Measurements from ENCODE around the gene PROK1.

PROK1 gene

DNA sequence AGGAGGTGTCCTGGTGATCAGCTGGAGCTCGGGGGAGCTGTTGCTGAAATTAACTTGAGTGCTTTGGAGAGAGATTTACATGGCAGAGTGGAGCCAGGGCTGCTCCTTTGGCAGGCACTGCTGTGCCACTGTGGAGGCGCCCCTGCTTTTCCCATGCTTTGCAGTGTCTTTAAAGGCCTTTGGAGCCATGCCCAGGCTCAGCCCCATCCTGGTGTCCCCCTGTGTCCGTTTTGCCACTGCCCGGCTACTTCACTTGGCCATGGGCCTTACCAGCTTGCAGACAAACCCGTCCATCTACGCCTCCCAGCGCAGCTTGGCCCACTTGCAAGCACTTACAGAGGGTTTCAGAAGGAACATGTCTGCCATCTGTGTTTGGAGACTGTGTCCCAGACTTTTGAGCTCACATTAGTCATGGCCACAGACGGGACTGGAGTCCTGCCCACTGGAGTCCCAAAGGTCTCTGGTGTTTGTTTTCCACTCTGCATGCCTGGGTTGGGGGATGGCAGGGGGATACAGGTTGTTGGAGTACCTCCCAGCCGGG lies 25.3 kb upstream of the PROK1 start:
- H3K4me3 ChIP-seq (ENCODE audit: low read length), result no peak overlapping the region
- DNase-seq (ENCODE audit: low read depth), result no peak
- TF ChIP-seq CTCF (conservative IDR thresholded peaks at IDR 0.05; ENCODE audit: low read depth, low read length), result no peak

GRCh38 chr1:110426854-110427253 lies 24.1 kb upstream of the PROK1 start:
- TF ChIP-seq CTCF (conservative IDR thresholded peaks at IDR 0.05; ENCODE audit: low read depth, low read length), result no peak
- no peak for DNase-seq (ENCODE audit: low read depth)
- no peak overlapping the region for H3K4me3 ChIP-seq (ENCODE audit: low read length)

DNA sequence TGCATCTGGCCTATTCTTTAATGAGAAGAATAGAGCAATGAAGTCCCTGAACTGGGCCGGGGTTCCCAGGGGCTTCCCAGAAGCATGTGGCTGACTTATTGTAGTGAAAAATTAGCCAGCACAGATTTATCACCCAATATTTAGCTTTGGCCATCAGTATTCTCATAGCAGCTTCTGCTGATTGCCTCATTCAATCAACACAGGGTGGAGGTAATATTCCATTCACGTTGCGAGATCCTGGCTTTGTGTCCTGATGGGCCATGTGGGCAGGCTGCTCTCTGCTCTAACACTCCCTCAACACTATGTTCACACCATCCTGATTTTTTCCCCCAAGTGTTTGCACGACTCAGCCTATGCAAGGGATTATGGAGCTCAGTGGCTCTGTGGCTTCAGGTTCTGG lies 22.0 kb upstream of the PROK1 start:
- no peak for TF ChIP-seq CTCF (conservative IDR thresholded peaks at IDR 0.05; ENCODE audit: low read depth, low read length)
- DNase-seq (ENCODE audit: low read depth), result no peak
- no peak overlapping the region for H3K4me3 ChIP-seq (ENCODE audit: low read length)

DNA sequence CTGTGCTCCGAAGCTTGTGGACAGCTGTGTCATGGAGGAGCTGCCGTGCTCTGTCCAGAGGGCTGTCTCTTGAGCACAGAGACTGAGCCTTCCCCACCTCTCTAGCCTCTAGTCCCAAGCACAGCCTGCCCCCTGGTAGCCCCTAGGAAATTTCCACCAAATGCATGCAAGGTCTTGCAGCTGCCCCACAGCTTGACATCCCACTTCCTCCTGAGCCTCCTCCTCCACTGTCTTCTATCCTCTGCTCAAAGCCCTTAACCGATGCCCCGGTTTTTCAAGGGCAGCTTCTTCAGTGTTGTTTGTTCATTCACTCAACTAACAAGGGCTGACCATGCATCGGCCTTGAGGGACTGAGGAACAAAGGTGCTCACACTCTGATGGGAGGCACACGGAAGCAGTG lies 20.6 kb upstream of the PROK1 start:
- DNase-seq (ENCODE audit: low read depth), result no peak
- no peak overlapping the region for H3K4me3 ChIP-seq (ENCODE audit: low read length)
- no peak for TF ChIP-seq CTCF (conservative IDR thresholded peaks at IDR 0.05; ENCODE audit: low read depth, low read length)

GRCh38 chr1:110430901-110431300 lies 20.0 kb upstream of the PROK1 start:
- no peak for TF ChIP-seq CTCF (conservative IDR thresholded peaks at IDR 0.05; ENCODE audit: low read depth, low read length)
- no peak overlapping the region for H3K4me3 ChIP-seq (ENCODE audit: low read length)
- no peak for DNase-seq (ENCODE audit: low read depth)

DNA sequence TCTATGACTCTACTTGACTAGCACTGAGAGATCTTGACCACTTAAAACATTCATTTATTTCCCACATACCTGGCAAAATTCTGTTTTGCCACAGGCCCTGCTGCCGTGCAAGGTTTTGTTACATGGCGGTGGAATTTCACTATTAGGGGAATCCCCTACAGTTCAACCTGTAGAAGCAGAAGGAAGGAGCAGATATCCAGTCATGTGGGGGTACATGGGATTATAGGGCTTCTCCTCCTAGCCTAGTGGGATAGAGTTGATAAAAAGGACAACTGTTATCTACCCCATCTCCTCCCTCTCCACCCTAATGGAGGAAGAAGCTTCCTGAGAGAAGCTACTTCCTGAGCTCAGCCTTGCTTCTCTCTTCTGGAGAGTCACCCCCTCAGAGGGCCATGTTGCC lies 17.7 kb upstream of the PROK1 start:
- no peak for TF ChIP-seq CTCF (conservative IDR thresholded peaks at IDR 0.05; ENCODE audit: low read depth, low read length)
- DNase-seq (ENCODE audit: low read depth), result no peak
- H3K4me3 ChIP-seq (ENCODE audit: low read length), result no peak overlapping the region

- peak; percentile 48 for TF ChIP-seq CTCF (conservative IDR thresholded peaks at IDR 0.05; ENCODE audit: low read depth, low read length)
- peak; percentile 24 for DNase-seq (ENCODE audit: low read depth)
- H3K4me3 ChIP-seq (ENCODE audit: low read length), result no peak overlapping the region
Observed at GRCh38 chr1:110433803-110434202, 17.1 kb upstream of the PROK1 start.

All from retinal pigment epithelial cell (primary cell).